Activated T-helper 1 cell treated with anti-CD3 and anti-CD28 coated beads, Interleukin-2, amount 50 U/mL, for 16 hours (primary cell): ENCODE results near the gene EHD3.

Experiments
- DNase-seq, 2 donors: peaks; one replicate each; pipeline ENCODE4 v3.0.0-alpha.2; 2020; ENCODE audit warnings: low read depth in 1 of 2, low spot score in 1 of 2

The EHD3 gene

GRCh38 chr2:31284107-31284506 lies 50.2 kb downstream of the EHD3 start:
- no peak for DNase-seq

- DNase-seq, result no peak
Measured at GRCh38 chr2:31286230-31286629, 52.3 kb downstream of the EHD3 start.

GRCh38 chr2:31286961-31287550 lies 53.1 kb downstream of the EHD3 start:
- DNase-seq, result no peak

GRCh38 chr2:31287654-31288053 lies 53.7 kb downstream of the EHD3 start:
- DNase-seq, result no peak

- no peak for DNase-seq
Measured at GRCh38 chr2:31294196-31294595, 60.2 kb downstream of the EHD3 start.

GRCh38 chr2:31296641-31297287 lies 62.8 kb downstream of the EHD3 start:
- no peak for DNase-seq

- DNase-seq, result no peak
Measured at GRCh38 chr2:31297751-31298150, 63.8 kb downstream of the EHD3 start.

GRCh38 chr2:31299547-31299946 lies 65.6 kb downstream of the EHD3 start:
- DNase-seq, result no peak

- no peak for DNase-seq
Measured at GRCh38 chr2:31300309-31300708, 66.4 kb downstream of the EHD3 start.

- no peak for DNase-seq
Measured at GRCh38 chr2:31302940-31303563, 69.1 kb downstream of the EHD3 start.

- no peak for DNase-seq
Measured at GRCh38 chr2:31304816-31305215, 70.9 kb downstream of the EHD3 start.

- DNase-seq, result no peak
Measured at GRCh38 chr2:31312898-31313297, 78.9 kb downstream of the EHD3 start.

GRCh38 chr2:31314761-31315160 lies 80.8 kb downstream of the EHD3 start:
- DNase-seq, result no peak

GRCh38 chr2:31317396-31317795 lies 83.4 kb downstream of the EHD3 start:
- no peak for DNase-seq

GRCh38 chr2:31318361-31319336 lies 84.7 kb downstream of the EHD3 start:
- DNase-seq, result no peak
